ENCODE data around the gene SUGP2. TPM values are rescaled to one million over a fixed set of nuclear protein-coding genes. Genes with fewer than 3 reads are reported as not detected.

Gene SUGP2
- total RNA-seq, 1 donor from 2014 or later = 123 TPM

DNA sequence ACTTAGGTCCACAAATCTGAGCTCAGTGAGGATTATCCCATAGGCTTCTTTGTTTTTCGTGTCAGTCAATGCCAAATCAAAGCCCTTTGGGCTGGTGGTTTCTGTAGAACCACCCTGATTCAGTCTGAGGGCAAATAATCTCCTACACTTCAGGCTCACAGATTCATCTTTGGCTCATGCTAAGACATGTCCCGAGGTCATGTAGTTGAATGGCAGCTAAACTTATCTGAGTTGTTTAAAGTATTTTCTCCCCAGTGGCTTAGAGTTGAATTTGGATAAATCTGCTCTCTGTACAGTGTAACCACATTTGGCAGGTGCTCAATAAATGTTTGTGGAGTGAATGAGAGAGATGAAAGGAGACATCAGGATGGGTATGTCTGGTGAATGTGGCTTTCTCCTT, 17.4 kb upstream of the SUGP2 start:
- Histone ChIP-seq H3K36me3 (no peaks in the 10 kb centered on the region), H3K27ac (no peak overlapping the region), H3K27me3 (no peaks in the 10 kb centered on the region), H3F3A (ENCODE audit: low read depth) (no peaks in the 10 kb centered on the region), H3K9me3 (ENCODE audit: low read depth) (no peaks in the 10 kb centered on the region), H3K79me2 (ENCODE audit: low read depth) (no peaks in the 10 kb centered on the region), H3K9ac (no peak overlapping the region), H2AFZ (replicated peaks) (no peak overlapping the region), H4K20me1 (ENCODE audit: low read depth) (no peaks in the 10 kb centered on the region), H3K4me3 (no peak overlapping the region), H3K4me1 (no peaks in the 10 kb centered on the region), H3K4me2 (no peak overlapping the region)
- no peak for DNase-seq (ENCODE audit: low spot score)
- TF ChIP-seq EZH2phosphoT487 (IDR thresholded peaks at IDR 0.05) (no peak), EZH2 (IDR thresholded peaks at IDR 0.05) (no peak)
- TF ChIP-seq, protein P1, sequence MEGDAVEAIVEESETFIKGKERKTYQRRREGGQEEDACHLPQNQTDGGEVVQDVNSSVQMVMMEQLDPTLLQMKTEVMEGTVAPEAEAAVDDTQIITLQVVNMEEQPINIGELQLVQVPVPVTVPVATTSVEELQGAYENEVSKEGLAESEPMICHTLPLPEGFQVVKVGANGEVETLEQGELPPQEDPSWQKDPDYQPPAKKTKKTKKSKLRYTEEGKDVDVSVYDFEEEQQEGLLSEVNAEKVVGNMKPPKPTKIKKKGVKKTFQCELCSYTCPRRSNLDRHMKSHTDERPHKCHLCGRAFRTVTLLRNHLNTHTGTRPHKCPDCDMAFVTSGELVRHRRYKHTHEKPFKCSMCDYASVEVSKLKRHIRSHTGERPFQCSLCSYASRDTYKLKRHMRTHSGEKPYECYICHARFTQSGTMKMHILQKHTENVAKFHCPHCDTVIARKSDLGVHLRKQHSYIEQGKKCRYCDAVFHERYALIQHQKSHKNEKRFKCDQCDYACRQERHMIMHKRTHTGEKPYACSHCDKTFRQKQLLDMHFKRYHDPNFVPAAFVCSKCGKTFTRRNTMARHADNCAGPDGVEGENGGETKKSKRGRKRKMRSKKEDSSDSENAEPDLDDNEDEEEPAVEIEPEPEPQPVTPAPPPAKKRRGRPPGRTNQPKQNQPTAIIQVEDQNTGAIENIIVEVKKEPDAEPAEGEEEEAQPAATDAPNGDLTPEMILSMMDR (IDR thresholded peaks at IDR 0.05) = no peak
- Mint-ChIP-seq H3K9me3 (no peaks in the 10 kb centered on the region), H3K27me3 (ENCODE audit: insufficient read depth, low read depth) (peaks cover 3% of the 10 kb centered on the region), H3K36me3 (peaks cover 6% of the 10 kb centered on the region), H3K4me1 (no peaks in the 10 kb centered on the region), H3K27ac (no peak overlapping the region), H3K4me3 (no peak overlapping the region)

DNA sequence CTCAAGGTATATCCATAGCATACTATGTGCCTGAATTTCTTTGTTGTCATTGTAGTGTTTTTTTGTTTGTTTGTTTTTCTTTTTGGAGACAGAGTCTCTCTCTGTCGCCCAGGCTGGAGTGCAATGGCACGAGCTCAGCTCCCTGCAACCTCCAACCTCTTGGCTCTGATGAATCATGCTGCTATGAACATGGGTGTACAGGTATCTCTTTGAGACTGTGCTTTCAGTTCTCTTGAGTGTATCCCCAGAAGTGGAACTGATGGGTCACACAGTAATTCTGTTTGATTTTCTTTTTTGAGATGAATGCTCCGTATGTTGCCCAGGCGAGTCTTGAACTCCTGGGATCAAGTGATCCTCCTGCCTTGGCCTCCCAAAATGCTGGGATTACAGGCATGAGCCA, 16.8 kb upstream of the SUGP2 start:
- peaks cover 8% of the 10 kb centered on the region for H3K36me3 Mint-ChIP-seq
- H3K4me1 Mint-ChIP-seq = no peaks in the 10 kb centered on the region
- no peaks in the 10 kb centered on the region for H4K20me1 ChIP-seq (ENCODE audit: low read depth)
- H3K9me3 ChIP-seq (ENCODE audit: low read depth) = no peaks in the 10 kb centered on the region
- no peak for TF ChIP-seq EZH2phosphoT487 (IDR thresholded peaks at IDR 0.05)
- TF ChIP-seq EZH2 (IDR thresholded peaks at IDR 0.05) = no peak
- TF ChIP-seq, protein P1 (IDR thresholded peaks at IDR 0.05) = no peak
- no peaks in the 10 kb centered on the region for H3F3A ChIP-seq (ENCODE audit: low read depth)
- H3K27ac Mint-ChIP-seq = no peak overlapping the region
- no peak overlapping the region for H2AFZ ChIP-seq (replicated peaks)
- H3K79me2 ChIP-seq (ENCODE audit: low read depth) = no peaks in the 10 kb centered on the region
- H3K4me3 ChIP-seq = no peak overlapping the region
- H3K36me3 ChIP-seq = no peaks in the 10 kb centered on the region
- no peak overlapping the region for H3K27ac ChIP-seq
- H3K4me3 Mint-ChIP-seq = no peak overlapping the region
- H3K27me3 ChIP-seq = no peaks in the 10 kb centered on the region
- DNase-seq (ENCODE audit: low spot score) = no peak
- H3K4me1 ChIP-seq = no peaks in the 10 kb centered on the region
- no peaks in the 10 kb centered on the region for H3K27me3 Mint-ChIP-seq (ENCODE audit: insufficient read depth, low read depth)
- H3K4me2 ChIP-seq = no peak overlapping the region
- H3K9me3 Mint-ChIP-seq = no peaks in the 10 kb centered on the region
- H3K9ac ChIP-seq = no peak overlapping the region

DNA sequence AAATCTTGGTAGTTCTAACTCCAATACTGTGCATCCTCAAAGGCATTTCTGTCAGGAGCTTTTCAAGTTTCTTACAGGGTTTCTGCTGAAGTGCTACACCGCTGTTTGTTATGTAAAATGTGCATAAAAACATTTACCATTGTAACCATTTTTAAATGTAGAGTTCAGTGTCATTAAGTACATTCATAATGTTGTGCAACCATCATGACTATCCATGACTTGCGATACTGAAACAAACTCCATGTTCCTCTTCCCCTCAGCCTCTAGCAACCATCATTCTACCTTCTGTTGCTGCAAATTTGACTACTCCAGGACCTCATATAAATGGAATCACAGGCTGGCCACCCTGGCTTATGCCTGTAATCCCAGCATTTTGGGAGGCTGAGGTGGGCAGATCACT, 16.1 kb upstream of the SUGP2 start:
- Histone ChIP-seq H3K9ac (no peak overlapping the region), H3K9me3 (ENCODE audit: low read depth) (no peaks in the 10 kb centered on the region), H3K36me3 (no peaks in the 10 kb centered on the region), H3K27ac (no peak overlapping the region), H3F3A (ENCODE audit: low read depth) (no peaks in the 10 kb centered on the region), H4K20me1 (ENCODE audit: low read depth) (no peaks in the 10 kb centered on the region), H3K27me3 (no peaks in the 10 kb centered on the region), H2AFZ (replicated peaks) (no peak overlapping the region), H3K79me2 (ENCODE audit: low read depth) (no peaks in the 10 kb centered on the region), H3K4me1 (no peaks in the 10 kb centered on the region), H3K4me3 (no peak overlapping the region), H3K4me2 (no peak overlapping the region)
- TF ChIP-seq, protein P1 (IDR thresholded peaks at IDR 0.05) = no peak
- TF ChIP-seq EZH2 (IDR thresholded peaks at IDR 0.05) = no peak
- no peak for TF ChIP-seq EZH2phosphoT487 (IDR thresholded peaks at IDR 0.05)
- Mint-ChIP-seq H3K9me3 (no peaks in the 10 kb centered on the region), H3K27me3 (ENCODE audit: insufficient read depth, low read depth) (no peaks in the 10 kb centered on the region), H3K4me1 (no peaks in the 10 kb centered on the region), H3K4me3 (no peak overlapping the region), H3K27ac (no peak overlapping the region), H3K36me3 (peaks cover 13% of the 10 kb centered on the region)
- no peak for DNase-seq (ENCODE audit: low spot score)
